ENCODE results near the gene NUP188.

DNA sequence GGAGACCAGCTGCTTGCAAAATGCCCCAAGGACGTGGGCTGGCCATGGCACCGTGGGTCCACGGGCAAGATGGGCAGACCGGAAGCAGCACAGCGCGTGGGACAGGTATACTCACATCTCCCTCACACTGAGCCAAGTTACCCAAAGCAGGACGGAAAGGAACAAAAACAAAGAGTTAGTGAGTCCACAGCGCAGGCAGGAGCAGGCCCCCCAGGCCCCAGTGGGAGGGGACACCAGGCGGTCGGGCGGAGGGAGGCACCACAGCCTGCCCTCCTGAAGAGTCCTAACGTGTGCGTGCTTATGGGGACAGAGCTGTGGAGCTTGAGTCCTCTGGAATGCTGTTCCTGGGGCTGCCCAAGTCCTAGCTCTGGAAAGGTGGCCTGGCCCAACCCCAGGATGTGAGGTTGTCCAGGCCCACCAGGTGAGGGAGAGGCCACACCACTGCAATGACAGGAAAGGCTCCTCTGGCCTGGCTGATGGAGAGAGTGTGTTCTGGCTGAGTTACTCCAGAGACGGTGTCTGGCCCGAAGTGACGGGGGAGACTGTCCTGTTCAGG lies 65.5 kb downstream of the NUP188 start:
- TF ChIP-seq EZH2 (IDR thresholded peaks at IDR 0.05; ENCODE audit: insufficient read depth, low read length): no peak
- TF ChIP-seq, protein P1, sequence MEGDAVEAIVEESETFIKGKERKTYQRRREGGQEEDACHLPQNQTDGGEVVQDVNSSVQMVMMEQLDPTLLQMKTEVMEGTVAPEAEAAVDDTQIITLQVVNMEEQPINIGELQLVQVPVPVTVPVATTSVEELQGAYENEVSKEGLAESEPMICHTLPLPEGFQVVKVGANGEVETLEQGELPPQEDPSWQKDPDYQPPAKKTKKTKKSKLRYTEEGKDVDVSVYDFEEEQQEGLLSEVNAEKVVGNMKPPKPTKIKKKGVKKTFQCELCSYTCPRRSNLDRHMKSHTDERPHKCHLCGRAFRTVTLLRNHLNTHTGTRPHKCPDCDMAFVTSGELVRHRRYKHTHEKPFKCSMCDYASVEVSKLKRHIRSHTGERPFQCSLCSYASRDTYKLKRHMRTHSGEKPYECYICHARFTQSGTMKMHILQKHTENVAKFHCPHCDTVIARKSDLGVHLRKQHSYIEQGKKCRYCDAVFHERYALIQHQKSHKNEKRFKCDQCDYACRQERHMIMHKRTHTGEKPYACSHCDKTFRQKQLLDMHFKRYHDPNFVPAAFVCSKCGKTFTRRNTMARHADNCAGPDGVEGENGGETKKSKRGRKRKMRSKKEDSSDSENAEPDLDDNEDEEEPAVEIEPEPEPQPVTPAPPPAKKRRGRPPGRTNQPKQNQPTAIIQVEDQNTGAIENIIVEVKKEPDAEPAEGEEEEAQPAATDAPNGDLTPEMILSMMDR (IDR thresholded peaks at IDR 0.05; ENCODE audit: insufficient read depth, low read depth, low read length): no peak
